BJ (cell line): ENCODE measurements around the gene KIF3A. TPM values are rescaled to one million over a fixed set of nuclear protein-coding genes. Genes with fewer than 3 reads are reported as not detected.

Source experiments
- CTCF ChIA-PET: fragments of 350-600 bp; formaldehyde crosslinking; extraction: SDS; loops from one replicate; lab custom pipeline; 2021; ENCODE audit warnings: antibody characterized with exemption, inconsistent platforms; lab: Yijun Ruan, JAX
- POLR2A ChIA-PET: fragments of 300-600 bp; sonication (Branson Sonifier 250); formaldehyde crosslinking; extraction: SDS; loops from one replicate; lab custom pipeline; 2021; ENCODE audit warnings: antibody characterized with exemption; lab: Charles Lee
- DNase-seq: peaks from one replicate; pipeline ENCODE4 v3.0.0-alpha.2; 2011; ENCODE audit warnings: low read depth
- H3K27me3 ChIP-seq: 2 replicates; pipeline ENCODE4 v1.6.0; 2011; ENCODE audit warnings: low read length; ENCODE audit not compliant: control insufficient read depth, insufficient read depth
- H3K36me3 ChIP-seq: 2 replicates; pipeline ENCODE4 v1.5.1; 2011; ENCODE audit warnings: low read length; ENCODE audit not compliant: control insufficient read depth, insufficient read depth
- H3K4me3 ChIP-seq: 2 replicates; pipeline ENCODE4 v1.5.1; 2011; ENCODE audit warnings: low read depth, mild to moderate bottlenecking, control low read depth, low read length
- polyA plus RNA-seq: library from polyadenylated mRNA; depleted of rRNA; stranded (reverse); fragments of >200 nt; gene quantifications from 2 replicates; pipeline ENCODE4 v1.2.3, GENCODE V29; 2011
- TF ChIP-seq, protein P1 (sequence below): IDR thresholded peaks from 2 replicates; pipeline ENCODE4 v1.5.1; 2011; ENCODE audit warnings: low read depth, mild to moderate bottlenecking, control low read depth, inconsistent platforms, low read length, moderate library complexity; ENCODE audit not compliant: insufficient read depth

The KIF3A gene
- polyA plus RNA-seq, 1 experiment: 2.9 TPM

DNA sequence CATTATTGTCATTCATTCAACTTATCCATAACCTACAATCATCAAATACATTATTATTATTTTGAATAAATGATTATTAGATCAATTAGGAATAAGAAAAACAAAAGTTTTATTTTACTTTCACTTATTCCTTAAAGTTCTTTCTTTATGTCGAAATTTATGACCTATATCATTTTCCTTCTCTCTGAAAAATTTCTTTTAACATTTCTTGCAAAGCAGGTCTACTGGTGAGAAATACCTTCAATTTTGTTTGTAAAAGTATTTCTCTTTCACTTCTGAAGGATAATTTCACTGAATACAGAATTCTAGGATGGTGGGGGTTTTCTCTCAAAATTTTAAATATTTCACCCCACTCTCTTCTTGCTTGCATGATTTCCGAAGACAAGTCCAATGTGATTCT lies 7.3 kb upstream of the KIF3A start:
- CTCF ChIA-PET: interaction anchor here (0.6 to 2.0 kb wide), 2 partner anchors 10 to 1122 kb away, joined by 5 to 9 read pairs; no protein-coding TSS in a partner anchor
- no peak for DNase-seq
- TF ChIP-seq, protein P1, sequence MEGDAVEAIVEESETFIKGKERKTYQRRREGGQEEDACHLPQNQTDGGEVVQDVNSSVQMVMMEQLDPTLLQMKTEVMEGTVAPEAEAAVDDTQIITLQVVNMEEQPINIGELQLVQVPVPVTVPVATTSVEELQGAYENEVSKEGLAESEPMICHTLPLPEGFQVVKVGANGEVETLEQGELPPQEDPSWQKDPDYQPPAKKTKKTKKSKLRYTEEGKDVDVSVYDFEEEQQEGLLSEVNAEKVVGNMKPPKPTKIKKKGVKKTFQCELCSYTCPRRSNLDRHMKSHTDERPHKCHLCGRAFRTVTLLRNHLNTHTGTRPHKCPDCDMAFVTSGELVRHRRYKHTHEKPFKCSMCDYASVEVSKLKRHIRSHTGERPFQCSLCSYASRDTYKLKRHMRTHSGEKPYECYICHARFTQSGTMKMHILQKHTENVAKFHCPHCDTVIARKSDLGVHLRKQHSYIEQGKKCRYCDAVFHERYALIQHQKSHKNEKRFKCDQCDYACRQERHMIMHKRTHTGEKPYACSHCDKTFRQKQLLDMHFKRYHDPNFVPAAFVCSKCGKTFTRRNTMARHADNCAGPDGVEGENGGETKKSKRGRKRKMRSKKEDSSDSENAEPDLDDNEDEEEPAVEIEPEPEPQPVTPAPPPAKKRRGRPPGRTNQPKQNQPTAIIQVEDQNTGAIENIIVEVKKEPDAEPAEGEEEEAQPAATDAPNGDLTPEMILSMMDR: no peak

DNA sequence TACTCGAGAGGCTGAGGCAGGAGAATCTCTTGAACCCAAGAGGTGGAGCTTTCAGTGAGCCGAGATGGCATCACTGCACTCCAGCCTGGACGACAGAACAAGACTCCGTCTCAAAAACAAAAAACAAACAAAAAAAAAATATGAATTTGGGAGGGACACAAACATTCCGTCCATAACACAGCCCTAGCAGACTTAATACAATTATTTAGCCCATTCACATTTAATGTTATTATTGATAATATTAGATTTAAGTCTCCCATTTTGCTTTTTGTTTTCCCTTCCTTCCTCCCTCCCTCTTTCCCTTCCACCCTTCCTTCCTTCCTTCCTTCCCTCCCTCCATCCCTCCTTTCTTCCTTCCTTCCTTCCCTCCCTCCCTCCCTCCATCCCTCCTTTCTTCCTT lies 5.3 kb upstream of the KIF3A start:
- ChIA-PET POLR2A (no interaction called here), CTCF (no interaction called here)
- TF ChIP-seq, protein P1: no peak
- H3K4me3 ChIP-seq: no peak overlapping the region
- DNase-seq: no peak
- H3K36me3 ChIP-seq: no peaks in the 10 kb centered on the region
- H3K27me3 ChIP-seq: no peaks in the 10 kb centered on the region; the same call in 1 of the 2 replicates

More for the DNA sequence above, 7.3 kb upstream of the KIF3A start:
- H3K27me3 ChIP-seq: peaks cover 2% of the 10 kb centered on the region; the same call in 1 of the 2 replicates
- POLR2A ChIA-PET: no interaction called here
- no peak overlapping the region for H3K4me3 ChIP-seq
- no peaks in the 10 kb centered on the region for H3K36me3 ChIP-seq

DNA sequence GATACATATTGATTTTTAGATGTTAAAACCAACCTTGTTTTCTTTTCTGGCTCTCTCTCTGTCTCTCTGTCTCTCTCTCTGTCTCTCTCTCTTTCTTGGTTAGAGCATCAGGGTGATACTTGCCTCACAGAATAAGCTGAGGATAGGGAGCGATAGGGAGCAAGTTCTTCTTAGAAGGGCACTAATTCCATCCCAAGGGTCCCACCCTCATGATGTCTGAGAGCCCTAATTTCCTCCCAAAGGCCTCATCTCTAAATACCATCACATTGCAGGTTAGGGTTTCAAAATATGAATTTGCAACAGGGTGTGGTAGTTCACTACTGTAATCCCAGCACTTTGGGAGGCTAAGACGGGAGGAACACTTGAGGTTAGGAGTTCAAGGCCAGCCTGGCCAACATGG lies 4.8 kb upstream of the KIF3A start:
- H3K36me3 ChIP-seq: no peaks in the 10 kb centered on the region
- TF ChIP-seq, protein P1: no peak
- DNase-seq: no peak
- ChIA-PET CTCF (no interaction called here), POLR2A (no interaction called here)
- H3K4me3 ChIP-seq: no peak overlapping the region
- H3K27me3 ChIP-seq: no peaks in the 10 kb centered on the region

DNA sequence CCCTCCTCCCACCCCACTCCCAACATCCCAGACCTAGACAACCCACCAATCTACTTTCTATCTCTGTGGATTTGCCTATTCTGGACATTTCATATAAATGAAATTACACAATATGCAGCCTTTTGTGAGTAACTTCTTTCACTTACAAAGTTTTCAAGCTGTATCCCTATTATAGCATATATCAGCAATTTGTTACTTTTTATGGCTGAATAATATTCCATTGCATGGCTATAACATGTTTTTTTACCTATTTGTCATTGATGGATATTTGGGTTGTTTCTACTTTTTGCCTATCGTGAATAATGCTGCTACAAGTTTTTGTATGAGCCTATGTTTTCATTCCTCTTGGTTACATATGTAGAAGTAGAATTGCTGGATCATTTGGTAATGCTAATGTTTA lies 1.9 kb upstream of the KIF3A start:
- DNase-seq: no peak
- POLR2A ChIA-PET: no interaction called here
- Histone ChIP-seq H3K4me3 (no peak overlapping the region), H3K27me3 (no peaks in the 10 kb centered on the region), H3K36me3 (no peaks in the 10 kb centered on the region)
- TF ChIP-seq, protein P1: no peak
- CTCF ChIA-PET: no interaction called here

DNA sequence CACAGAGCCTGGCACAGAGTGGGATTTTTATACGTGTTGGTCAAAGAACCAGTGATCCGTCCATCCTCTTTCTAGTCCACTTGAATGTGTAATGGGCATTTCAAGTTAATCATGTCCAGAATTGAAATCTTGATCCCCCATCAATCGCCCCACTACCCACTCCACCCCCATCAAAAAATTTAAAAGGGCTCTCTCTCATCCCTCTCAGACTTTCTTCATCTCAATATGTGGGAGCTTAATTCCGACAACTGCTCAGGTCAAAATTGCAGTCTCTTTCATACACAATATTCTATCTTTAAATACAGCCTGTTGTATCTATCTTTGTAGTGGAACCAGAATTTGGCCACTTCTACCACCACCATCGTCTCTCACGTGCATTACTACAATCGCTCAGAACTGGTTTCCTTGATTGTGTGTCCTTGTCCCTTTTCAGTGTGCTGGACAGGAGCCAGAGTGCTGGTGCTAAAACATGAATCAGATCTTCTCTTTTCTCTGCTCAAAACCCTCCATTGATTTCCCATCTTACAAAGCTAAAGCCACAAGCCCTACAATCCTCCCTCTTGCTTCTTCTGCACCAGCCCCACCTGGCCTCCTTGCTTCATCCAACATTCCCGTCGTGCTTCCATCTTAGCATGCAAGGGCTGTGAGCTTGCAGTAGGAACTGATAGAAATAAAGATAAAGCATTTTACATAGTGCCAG lies 786 bp upstream of the KIF3A start:
- CTCF ChIA-PET: interaction anchor here (1.2 to 2.6 kb wide), 6 partner anchors 9 to 352 kb away, joined by 3 to 6 read pairs (median 4); partner anchors contain the start of gene CCNI2
- TF ChIP-seq, protein P1: no peak
- Histone ChIP-seq H3K4me3 (no peak overlapping the region), H3K36me3 (no peaks in the 10 kb centered on the region), H3K27me3 (no peaks in the 10 kb centered on the region)
- POLR2A ChIA-PET: interaction anchor here (0.8 kb wide), 1 partner anchor 17 kb away, joined by 3 read pairs; no protein-coding TSS in a partner anchor
- no peak for DNase-seq
